H1 (cell line): Measurements from ENCODE around the gene SPPL2A. TPM values are rescaled to one million over a fixed set of nuclear protein-coding genes. Genes with fewer than 3 reads are reported as not detected.

ENCODE experiments used
- BACH1 ChIP-seq: IDR thresholded peaks from 2 replicates; pipeline ENCODE4 v1.6.1; 2012; ENCODE audit warnings: low read length, improper control_type of control experiment
- BCL11A ChIP-seq, 2 experiments: IDR thresholded peaks; one replicate each; pipeline ENCODE4 v1.6.1; 2011; ENCODE audit warnings: low read depth in 2 of 2, low read length in 2 of 2, mild to moderate bottlenecking in 2 of 2
- BRCA1 ChIP-seq: IDR thresholded peaks from 2 replicates; pipeline ENCODE4 v1.6.1; 2012; ENCODE audit warnings: low read depth, low read length, improper control_type of control experiment
- CBX5 ChIP-seq: fragments of 300-800, 300-1000 bp; sonication (generic); IDR thresholded peaks from 2 replicates; pipeline ENCODE4 v1.7.1; 2016; ENCODE audit warnings: antibody characterized with exemption, low read length, low read depth
- EGR1 ChIP-seq: IDR thresholded peaks from 2 replicates; pipeline ENCODE4 v1.6.1; 2011; ENCODE audit warnings: low read depth, low read length, borderline replicate concordance
- GABPA ChIP-seq: IDR thresholded peaks from 2 replicates; pipeline ENCODE4 v1.6.1; 2011; ENCODE audit warnings: mild to moderate bottlenecking, low read length, moderate library complexity, borderline replicate concordance; ENCODE audit not compliant: insufficient read depth
- GTF2F1 ChIP-seq: IDR thresholded peaks from 2 replicates; pipeline ENCODE4 v1.6.1; 2012; ENCODE audit warnings: low read depth, low read length, improper control_type of control experiment, borderline replicate concordance
- HDAC2 ChIP-seq, 2 experiments: fragments of 300-600 bp in 1 of 2; sonication (generic) in 1 of 2; IDR thresholded peaks; 2 replicates each; pipeline ENCODE4 v1.6.1; 2011 to 2012; ENCODE audit warnings: low read depth in 2 of 2, low read length in 2 of 2, mild to moderate bottlenecking in 2 of 2, moderate library complexity in 2 of 2, borderline replicate concordance in 1 of 2, inconsistent platforms in 1 of 2
- JUND ChIP-seq: IDR thresholded peaks from 2 replicates; pipeline ENCODE4 v1.6.1; 2011; ENCODE audit warnings: mild to moderate bottlenecking, improper control_type of control experiment, low read length
- KDM1A ChIP-seq: fragments of 200-600, 300-600 bp; sonication (generic); IDR thresholded peaks from 2 replicates; pipeline ENCODE4 v1.7.1; 2016; ENCODE audit warnings: mild to moderate bottlenecking, low read length, borderline replicate concordance
- KDM4A ChIP-seq: IDR thresholded peaks from one replicate; pipeline ENCODE4 v1.7.1; 2012; ENCODE audit warnings: low read depth, mild to moderate bottlenecking, moderate library complexity, low read length, inconsistent platforms; ENCODE audit not compliant: severe bottlenecking
- MAFK ChIP-seq: IDR thresholded peaks from 2 replicates; pipeline ENCODE4 v1.6.1; 2012; ENCODE audit warnings: low read depth, mild to moderate bottlenecking, improper control_type of control experiment, low read length
- NANOG ChIP-seq: IDR thresholded peaks from 2 replicates; pipeline ENCODE4 v1.6.1; 2011; ENCODE audit warnings: low read length, low read depth, mild to moderate bottlenecking, inconsistent platforms; ENCODE audit not compliant: insufficient read depth, poor library complexity, severe bottlenecking
- NRF1 ChIP-seq: IDR thresholded peaks from 2 replicates; pipeline ENCODE4 v1.6.1; 2011; ENCODE audit warnings: mild to moderate bottlenecking, low read depth, low read length, improper control_type of control experiment
- RAD21 ChIP-seq, 2 experiments: IDR thresholded peaks in 1 of 2; conservative IDR thresholded peaks in 1 of 2; 2 replicates each; pipeline ENCODE4 v1.6.1; 2011; ENCODE audit warnings: low read depth in 2 of 2, low read length in 2 of 2, improper control_type of control experiment in 1 of 2, inconsistent platforms in 1 of 2, mild to moderate bottlenecking in 1 of 2, moderate library complexity in 1 of 2
- RNF2 ChIP-seq: fragments of 200-900, 300-1000 bp; sonication (generic); IDR thresholded peaks from 2 replicates; pipeline ENCODE4 v1.7.1; 2016; ENCODE audit warnings: borderline replicate concordance, low read depth, mild to moderate bottlenecking, antibody characterized with exemption, low read length; ENCODE audit not compliant: poor library complexity, severe bottlenecking; ENCODE audit errors: missing control alignments
- RXRA ChIP-seq: IDR thresholded peaks from 2 replicates; pipeline ENCODE4 v1.6.1; 2011; ENCODE audit warnings: low read depth, mild to moderate bottlenecking, low read length, moderate library complexity; ENCODE audit not compliant: insufficient read depth
- SAP30 ChIP-seq: fragments of 300-600 bp; sonication (generic); IDR thresholded peaks from 2 replicates; pipeline ENCODE4 v1.7.1; 2012; ENCODE audit warnings: low read length, moderate library complexity, mild to moderate bottlenecking, inconsistent platforms; ENCODE audit not compliant: insufficient read depth, insufficient replicate concordance
- TAF1 ChIP-seq: IDR thresholded peaks from 2 replicates; pipeline ENCODE4 v1.6.1; 2011; ENCODE audit warnings: mild to moderate bottlenecking, low read depth, low read length
- TBP ChIP-seq: IDR thresholded peaks from 2 replicates; pipeline ENCODE4 v1.6.1; 2011; ENCODE audit warnings: low read depth, low read length, improper control_type of control experiment
- TEAD4 ChIP-seq: IDR thresholded peaks from 2 replicates; pipeline ENCODE4 v1.6.1; 2012; ENCODE audit warnings: low read depth, low read length, inconsistent platforms, mixed read lengths
- ZNF274 ChIP-seq: IDR thresholded peaks from 2 replicates; pipeline ENCODE4 v1.7.0; 2012; ENCODE audit warnings: low read length, borderline replicate concordance; ENCODE audit errors: extremely low read depth
- polyA plus RNA-seq, 7 experiments: library from polyadenylated mRNA; depleted of rRNA in 3 of 7; stranded (reverse) in 5 of 7; unstranded in 2 of 7; fragments of >200 nt in 5 of 7; fragments of 200-250 nt in 2 of 7; gene quantifications; 1 replicate in 5 of 7; 2 replicates in 1 of 7; 4 replicates in 1 of 7; pipeline versions ENCODE4 v1.2.1 to v1.2.3, GENCODE V29; 2011 to 2013; ENCODE audit warnings: missing spikeins in 2 of 7, mixed read lengths in 2 of 7
- total RNA-seq: library from RNA; stranded (reverse); fragmentation: NEBNext Ultra II Directional; extraction: Animal tissue kit (Norgen Biotek cat#: 25700); gene quantifications from 2 replicates; pipeline ENCODE4 v1.2.1, GENCODE V29; 2021
- TF ChIP-seq, protein P1 (sequence below): IDR thresholded peaks from 2 replicates; pipeline ENCODE4 v1.6.1; 2011; ENCODE audit warnings: low read depth, mild to moderate bottlenecking, low read length; ENCODE audit not compliant: insufficient read depth

The SPPL2A gene
- total and polyA plus RNA-seq, 2 of the 8 experiments (the other 6 are each of a cell fraction or from before 2014, with no cell fraction given): 15.6 to 52.9 TPM

GRCh38 chr15:50765195-50765967 lies at the start of gene SPPL2A (continued):
- TF ChIP-seq GABPA (peak; percentile 81; the same call in 1 of the 2 replicates), NRF1 (no peak), SAP30 (no peak), TEAD4 (no peak), BACH1 (no peak), BCL11A (IDR thresholded peaks at IDR 0.05; ENCODE audit: low read depth in 2 of 2, low read length in 2 of 2) (no peak), MAFK (no peak), TBP (no peak; the same call in 1 of the 2 replicates), CBX5 (no peak), HDAC2 (IDR thresholded peaks at IDR 0.05; ENCODE audit: borderline replicate concordance in 1 of 2, low read depth in 2 of 2, low read length in 2 of 2) (no peak), GTF2F1 (no peak), RNF2 (no peak), RXRA (no peak), TAF1 (peak; percentile 53), NANOG (no peak), KDM1A (no peak), EGR1 (no peak), ZNF274 (no peak), JUND (no peak), BRCA1 (no peak), RAD21 (IDR thresholded peaks at IDR 0.05 in 1 of 2, conservative IDR thresholded peaks at IDR 0.05 in 1 of 2; ENCODE audit: low read depth in 2 of 2, low read length in 2 of 2) (no peak), KDM4A (peak; percentile 87)
- TF ChIP-seq, protein P1, sequence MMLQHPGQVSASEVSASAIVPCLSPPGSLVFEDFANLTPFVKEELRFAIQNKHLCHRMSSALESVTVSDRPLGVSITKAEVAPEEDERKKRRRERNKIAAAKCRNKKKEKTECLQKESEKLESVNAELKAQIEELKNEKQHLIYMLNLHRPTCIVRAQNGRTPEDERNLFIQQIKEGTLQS: no peak
